WTC11 (cell line): Measurements from ENCODE around the gene NGLY1. TPM values are rescaled to one million over a fixed set of nuclear protein-coding genes. Genes with fewer than 3 reads are reported as not detected.
A peak's percentile ranks its signal among the peaks of the same experiment; 100 is the strongest.

Experiments
- ATAC-seq: fragments of 200-7000 bp; cut with Tn5 transposase; 2 replicates; pipeline ENCODE4 v1.10.0; 2021; ENCODE audit warnings: mild to moderate bottlenecking, moderate library complexity
- CTCF ChIA-PET: fragments of 300-600 bp; sonication (Branson Sonifier 250); formaldehyde crosslinking; loops from one replicate; lab custom pipeline; 2021; ENCODE audit warnings: antibody characterized with exemption; lab: Charles Lee
- POLR2A ChIA-PET: fragments of 350-600 bp; sonication (Branson Sonifier 250); formaldehyde crosslinking; loops from one replicate; lab custom pipeline; 2021; ENCODE audit warnings: antibody characterized with exemption; lab: Charles Lee
- DNase-seq: peaks from one replicate; pipeline ENCODE4 v3.0.0; 2021; ENCODE audit warnings: low spot score
- H3K27ac Mint-ChIP-seq: 2 replicates; pipeline ENCODE4 v1.8.0; 2021; ENCODE audit warnings: mixed read lengths
- H3K27me3 Mint-ChIP-seq: 2 replicates; pipeline ENCODE4 v1.8.0; 2021; ENCODE audit warnings: low read depth, mild to moderate bottlenecking, moderate library complexity, mixed read lengths
- H3K36me3 Mint-ChIP-seq: 2 replicates; pipeline ENCODE4 v1.8.0; 2021; ENCODE audit warnings: mixed read lengths
- H3K4me1 Mint-ChIP-seq: 2 replicates; pipeline ENCODE4 v1.8.0; 2022; ENCODE audit warnings: mixed read lengths
- H3K4me3 Mint-ChIP-seq: 2 replicates; pipeline ENCODE4 v1.8.0; 2021; ENCODE audit warnings: mild to moderate bottlenecking, moderate library complexity, mixed read lengths
- H3K9me3 Mint-ChIP-seq: 2 replicates; pipeline ENCODE4 v1.8.0; 2021; ENCODE audit warnings: mixed read lengths
- CDX4 ChIP-seq: fragments of 250-450 bp; sonication (Bioruptor Pico); IDR thresholded peaks from 2 replicates; pipeline ENCODE4 v1.9.0; 2021; ENCODE audit warnings: moderate library complexity, mild to moderate bottlenecking, inconsistent platforms, borderline replicate concordance
- CREM ChIP-seq: sonication (generic); formaldehyde crosslinking; IDR thresholded peaks from 2 replicates; pipeline ENCODE4 v1.8.1; 2022; ENCODE audit warnings: mild to moderate bottlenecking, missing genetic modification reagents, moderate library complexity
- ELF4 ChIP-seq: sonication (generic); formaldehyde crosslinking; IDR thresholded peaks from 2 replicates; pipeline ENCODE4 v1.8.1; 2022; ENCODE audit warnings: low read depth, mild to moderate bottlenecking, moderate library complexity, missing genetic modification reagents
- ESRRA ChIP-seq: sonication (generic); formaldehyde crosslinking; IDR thresholded peaks from 2 replicates; pipeline ENCODE4 v1.8.1; 2022; ENCODE audit warnings: mild to moderate bottlenecking, missing genetic modification reagents, borderline replicate concordance
- FOXK1 ChIP-seq: sonication (generic); formaldehyde crosslinking; IDR thresholded peaks from 2 replicates; pipeline ENCODE4 v1.8.0; 2022; ENCODE audit warnings: mild to moderate bottlenecking, moderate library complexity, missing genetic modification reagents
- GTF2I ChIP-seq: fragments of 250-450 bp; sonication (Bioruptor Pico); conservative IDR thresholded peaks from 2 replicates; pipeline ENCODE4 v1.4.0; 2021; ENCODE audit warnings: mild to moderate bottlenecking
- HMGA2 ChIP-seq: fragments of 250-450 bp; sonication (Bioruptor Pico); IDR thresholded peaks from 2 replicates; pipeline ENCODE4 v1.4.0; 2021; ENCODE audit warnings: mild to moderate bottlenecking, moderate library complexity
- IRF2 ChIP-seq: sonication (generic); formaldehyde crosslinking; IDR thresholded peaks from 2 replicates; pipeline ENCODE4 v1.8.0; 2022; ENCODE audit warnings: low read depth, missing genetic modification reagents, borderline replicate concordance
- NFYB ChIP-seq: sonication (generic); formaldehyde crosslinking; conservative IDR thresholded peaks from 2 replicates; pipeline ENCODE4 v1.8.0; 2022; ENCODE audit warnings: low read depth, missing genetic modification reagents
- PRDM15 ChIP-seq: sonication (generic); formaldehyde crosslinking; IDR thresholded peaks from 2 replicates; pipeline ENCODE4 v1.8.0; 2022; ENCODE audit warnings: missing genetic modification reagents
- SP1 ChIP-seq: sonication (generic); formaldehyde crosslinking; conservative IDR thresholded peaks from 2 replicates; pipeline ENCODE4 v1.8.1; 2022; ENCODE audit warnings: missing genetic modification reagents
- TEAD1 ChIP-seq: sonication (generic); formaldehyde crosslinking; IDR thresholded peaks from 2 replicates; pipeline ENCODE4 v1.8.0; 2022; ENCODE audit warnings: mild to moderate bottlenecking, missing genetic modification reagents
- ZMAT4 ChIP-seq: fragments of 250-450 bp; sonication (Bioruptor Pico); IDR thresholded peaks from 2 replicates; pipeline ENCODE4 v1.9.0; 2021; ENCODE audit warnings: mild to moderate bottlenecking
- ZNF396 ChIP-seq: fragments of 250-450 bp; sonication (Bioruptor Pico); IDR thresholded peaks from 2 replicates; pipeline ENCODE4 v1.8.0; 2021; ENCODE audit warnings: mild to moderate bottlenecking, moderate library complexity, borderline replicate concordance
- total RNA-seq: library from RNA; stranded (reverse); gene quantifications from 3 replicates; pipeline ENCODE4 v1.2.3, GENCODE V29; 2021
- TF ChIP-seq, protein P1 (sequence below): fragments of 250-450 bp; sonication (Bioruptor Pico); IDR thresholded peaks from 2 replicates; pipeline ENCODE4 v2.1.2; 2022; ENCODE audit warnings: mild to moderate bottlenecking, moderate library complexity
- TF ChIP-seq, protein P2 (sequence below): sonication (generic); formaldehyde crosslinking; IDR thresholded peaks from 2 replicates; pipeline ENCODE4 v1.8.0; 2023; ENCODE audit warnings: missing genetic modification reagents
- TF ChIP-seq, protein P3 (sequence below): sonication (generic); formaldehyde crosslinking; IDR thresholded peaks from 2 replicates; pipeline ENCODE4 v1.8.1; 2022; ENCODE audit warnings: low read depth, mild to moderate bottlenecking, moderate library complexity, missing genetic modification reagents, borderline replicate concordance
- TF ChIP-seq, protein P4 (sequence below): sonication (generic); formaldehyde crosslinking; IDR thresholded peaks from 2 replicates; pipeline ENCODE4 v1.8.1; 2022; ENCODE audit warnings: low read depth, missing genetic modification reagents, borderline replicate concordance
- TF ChIP-seq, protein P5 (sequence below): sonication (generic); formaldehyde crosslinking; IDR thresholded peaks from 2 replicates; pipeline ENCODE4 v1.8.1; 2023; ENCODE audit warnings: mild to moderate bottlenecking, missing genetic modification reagents, moderate library complexity

The NGLY1 gene
- total RNA-seq, 1 experiment from 2014 or later = 20.6 TPM

DNA sequence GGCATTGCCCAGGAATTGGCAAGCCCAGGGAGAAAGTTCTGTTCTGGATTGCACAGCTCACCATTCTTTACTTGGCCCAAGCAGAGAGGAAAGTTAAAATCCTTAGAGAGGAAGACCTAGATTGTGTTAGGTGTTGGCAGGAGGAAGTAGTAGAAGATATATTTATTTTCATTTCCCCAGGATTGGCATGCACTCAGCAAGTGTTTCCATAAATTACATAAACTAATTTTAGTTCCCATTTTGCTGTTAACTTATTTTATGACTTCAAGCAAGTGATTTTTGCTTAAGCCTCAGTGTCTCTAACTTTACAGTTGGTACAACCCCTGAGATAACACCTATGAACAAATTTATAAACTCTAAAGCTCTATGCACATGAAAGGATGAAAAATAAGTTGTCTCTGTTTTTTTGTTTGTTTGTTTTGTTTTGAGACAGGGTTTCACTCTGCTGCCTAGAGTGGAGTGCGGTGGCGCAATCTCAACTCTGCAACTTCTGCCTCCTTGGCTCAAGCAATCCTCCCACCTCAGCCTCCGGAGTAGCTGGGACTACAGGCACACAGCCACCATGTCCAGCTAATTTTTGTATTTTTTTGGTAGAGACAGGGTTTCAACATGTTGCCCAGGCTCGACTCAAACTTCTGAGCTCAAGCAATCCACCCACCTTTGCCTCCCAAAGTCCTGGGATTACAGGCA, 87.4 kb downstream of the NGLY1 start (continued):
- TF ChIP-seq HMGA2 (CRISPR knock-in tag) = no peak
- TF ChIP-seq, protein P1, sequence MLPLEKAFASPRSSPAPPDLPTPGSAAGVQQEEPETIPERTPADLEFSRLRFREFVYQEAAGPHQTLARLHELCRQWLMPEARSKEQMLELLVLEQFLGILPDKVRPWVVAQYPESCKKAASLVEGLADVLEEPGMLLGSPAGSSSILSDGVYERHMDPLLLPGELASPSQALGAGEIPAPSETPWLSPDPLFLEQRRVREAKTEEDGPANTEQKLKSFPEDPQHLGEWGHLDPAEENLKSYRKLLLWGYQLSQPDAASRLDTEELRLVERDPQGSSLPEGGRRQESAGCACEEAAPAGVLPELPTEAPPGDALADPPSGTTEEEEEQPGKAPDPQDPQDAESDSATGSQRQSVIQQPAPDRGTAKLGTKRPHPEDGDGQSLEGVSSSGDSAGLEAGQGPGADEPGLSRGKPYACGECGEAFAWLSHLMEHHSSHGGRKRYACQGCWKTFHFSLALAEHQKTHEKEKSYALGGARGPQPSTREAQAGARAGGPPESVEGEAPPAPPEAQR (CRISPR knock-in tag) = no peak
- TF ChIP-seq SP1 (CRISPR knock-in tag) = no peak
- TF ChIP-seq, protein P2, sequence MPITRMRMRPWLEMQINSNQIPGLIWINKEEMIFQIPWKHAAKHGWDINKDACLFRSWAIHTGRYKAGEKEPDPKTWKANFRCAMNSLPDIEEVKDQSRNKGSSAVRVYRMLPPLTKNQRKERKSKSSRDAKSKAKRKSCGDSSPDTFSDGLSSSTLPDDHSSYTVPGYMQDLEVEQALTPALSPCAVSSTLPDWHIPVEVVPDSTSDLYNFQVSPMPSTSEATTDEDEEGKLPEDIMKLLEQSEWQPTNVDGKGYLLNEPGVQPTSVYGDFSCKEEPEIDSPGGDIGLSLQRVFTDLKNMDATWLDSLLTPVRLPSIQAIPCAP (CRISPR knock-in tag) = no peak
- TF ChIP-seq, protein P3, sequence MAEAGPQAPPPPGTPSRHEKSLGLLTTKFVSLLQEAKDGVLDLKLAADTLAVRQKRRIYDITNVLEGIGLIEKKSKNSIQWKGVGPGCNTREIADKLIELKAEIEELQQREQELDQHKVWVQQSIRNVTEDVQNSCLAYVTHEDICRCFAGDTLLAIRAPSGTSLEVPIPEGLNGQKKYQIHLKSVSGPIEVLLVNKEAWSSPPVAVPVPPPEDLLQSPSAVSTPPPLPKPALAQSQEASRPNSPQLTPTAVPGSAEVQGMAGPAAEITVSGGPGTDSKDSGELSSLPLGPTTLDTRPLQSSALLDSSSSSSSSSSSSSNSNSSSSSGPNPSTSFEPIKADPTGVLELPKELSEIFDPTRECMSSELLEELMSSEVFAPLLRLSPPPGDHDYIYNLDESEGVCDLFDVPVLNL = no peak
- TF ChIP-seq IRF2 = no peak
- no peak for TF ChIP-seq CDX4 (CRISPR knock-in tag)

DNA sequence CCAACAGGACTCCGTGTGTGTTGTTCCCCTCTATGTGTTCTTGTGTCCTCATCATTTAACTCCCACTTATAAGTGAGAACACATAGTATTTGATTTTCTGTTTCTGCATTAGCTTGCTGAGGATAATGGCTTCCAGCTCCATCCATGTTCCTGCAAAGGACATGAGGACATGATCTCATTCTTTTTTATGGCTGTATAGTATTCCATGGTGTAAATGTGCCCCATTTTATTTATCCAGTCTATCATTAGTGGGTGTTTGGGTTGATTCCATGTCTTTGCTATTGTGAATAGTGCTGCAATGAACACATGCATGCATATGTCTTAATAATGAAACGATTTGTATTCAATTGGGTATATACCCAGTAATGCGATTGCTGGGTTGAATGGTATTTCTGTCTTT, 90.0 kb downstream of the NGLY1 start:
- CTCF ChIA-PET = no interaction called here
- TF ChIP-seq GTF2I (CRISPR knock-in tag) (0 out of 2 replicates have a peak, but pooled peaks have one; percentile 12), ZNF396 (CRISPR knock-in tag) (no peak)

DNA sequence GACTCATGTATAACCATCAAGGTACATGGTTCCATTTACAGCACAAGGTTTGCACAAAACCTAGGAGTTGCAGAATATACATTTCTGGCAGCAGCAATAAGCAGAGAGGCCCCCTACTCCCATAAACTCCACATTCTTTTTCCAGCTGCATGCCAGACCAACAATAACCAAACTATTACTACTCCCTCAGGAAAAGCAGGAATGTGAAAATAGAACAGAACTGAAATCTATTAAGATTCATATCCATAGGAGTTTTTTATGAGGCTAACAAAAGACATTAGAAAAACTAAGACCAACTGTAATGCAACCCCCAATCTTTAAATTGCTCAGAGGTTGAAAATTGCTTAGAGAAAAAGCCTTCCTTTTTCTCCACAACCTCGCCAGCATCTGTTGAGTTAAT, 90.9 kb downstream of the NGLY1 start:
- no peaks in the 10 kb centered on the region for H3K36me3 Mint-ChIP-seq
- no peak for TF ChIP-seq CREM (CRISPR knock-in tag)
- no peak for TF ChIP-seq HMGA2 (CRISPR knock-in tag)
- no peak for TF ChIP-seq NFYB (CRISPR knock-in tag)
- no peak for TF ChIP-seq PRDM15 (CRISPR knock-in tag)
- TF ChIP-seq TEAD1 (CRISPR knock-in tag) = no peak
- no peak for TF ChIP-seq IRF2
- no peak for TF ChIP-seq ELF4 (CRISPR knock-in tag)
- TF ChIP-seq FOXK1 = no peak
- TF ChIP-seq, protein P4, sequence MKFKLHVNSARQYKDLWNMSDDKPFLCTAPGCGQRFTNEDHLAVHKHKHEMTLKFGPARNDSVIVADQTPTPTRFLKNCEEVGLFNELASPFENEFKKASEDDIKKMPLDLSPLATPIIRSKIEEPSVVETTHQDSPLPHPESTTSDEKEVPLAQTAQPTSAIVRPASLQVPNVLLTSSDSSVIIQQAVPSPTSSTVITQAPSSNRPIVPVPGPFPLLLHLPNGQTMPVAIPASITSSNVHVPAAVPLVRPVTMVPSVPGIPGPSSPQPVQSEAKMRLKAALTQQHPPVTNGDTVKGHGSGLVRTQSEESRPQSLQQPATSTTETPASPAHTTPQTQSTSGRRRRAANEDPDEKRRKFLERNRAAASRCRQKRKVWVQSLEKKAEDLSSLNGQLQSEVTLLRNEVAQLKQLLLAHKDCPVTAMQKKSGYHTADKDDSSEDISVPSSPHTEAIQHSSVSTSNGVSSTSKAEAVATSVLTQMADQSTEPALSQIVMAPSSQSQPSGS (CRISPR knock-in tag) = no peak
- TF ChIP-seq, protein P5, sequence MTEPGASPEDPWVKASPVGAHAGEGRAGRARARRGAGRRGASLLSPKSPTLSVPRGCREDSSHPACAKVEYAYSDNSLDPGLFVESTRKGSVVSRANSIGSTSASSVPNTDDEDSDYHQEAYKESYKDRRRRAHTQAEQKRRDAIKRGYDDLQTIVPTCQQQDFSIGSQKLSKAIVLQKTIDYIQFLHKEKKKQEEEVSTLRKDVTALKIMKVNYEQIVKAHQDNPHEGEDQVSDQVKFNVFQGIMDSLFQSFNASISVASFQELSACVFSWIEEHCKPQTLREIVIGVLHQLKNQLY (CRISPR knock-in tag) = no peak
- no peak for TF ChIP-seq ZMAT4 (CRISPR knock-in tag)
- TF ChIP-seq GTF2I (CRISPR knock-in tag) = no peak
- no peak for TF ChIP-seq ESRRA (CRISPR knock-in tag)
- TF ChIP-seq, all 79 proteins: peak for 0
- H3K9me3 Mint-ChIP-seq = no peaks in the 10 kb centered on the region
- H3K4me1 Mint-ChIP-seq = peaks cover 3% of the 10 kb centered on the region
- CTCF ChIA-PET = no interaction called here
- H3K4me3 Mint-ChIP-seq = no peak overlapping the region
- no peak for DNase-seq
- H3K27ac Mint-ChIP-seq = no peak overlapping the region
- ATAC-seq = no peak
- H3K27me3 Mint-ChIP-seq = no peaks in the 10 kb centered on the region; the same call in 1 of the 2 replicates
- POLR2A ChIA-PET = no interaction called here

More for the DNA sequence above, 90.0 kb downstream of the NGLY1 start:
- DNase-seq (no peak), ATAC-seq (no peak)
- H3K36me3 Mint-ChIP-seq = no peaks in the 10 kb centered on the region
- no peak overlapping the region for H3K27ac Mint-ChIP-seq
- POLR2A ChIA-PET = no interaction called here
- H3K4me1 Mint-ChIP-seq = no peaks in the 10 kb centered on the region
- no peak overlapping the region for H3K4me3 Mint-ChIP-seq
- H3K9me3 Mint-ChIP-seq = no peaks in the 10 kb centered on the region
- no peaks in the 10 kb centered on the region; the same call in 1 of the 2 replicates for H3K27me3 Mint-ChIP-seq
